Rectal smooth muscle tissue (tissue), 1 donor: ENCODE data around the gene HSFX2.
"Not testable (repeated sequence)": the region's sequence is repeated elsewhere in the genome, so short reads cannot be mapped to it uniquely, and the experiment has no call there.

ENCODE experiments used
- H3K27ac ChIP-seq: one replicate; pipeline ENCODE4 v1.7.0; 2013; ENCODE audit warnings: low read depth, low read length, inconsistent platforms
- H3K27me3 ChIP-seq: one replicate; pipeline ENCODE4 v1.7.0; 2013; ENCODE audit warnings: low read length; ENCODE audit not compliant: control insufficient read depth, insufficient read depth
- H3K36me3 ChIP-seq: one replicate; pipeline ENCODE4 v1.7.0; 2013; ENCODE audit warnings: low read length; ENCODE audit not compliant: control insufficient read depth, insufficient read depth
- H3K4me1 ChIP-seq: one replicate; pipeline ENCODE4 v1.7.0; 2013; ENCODE audit warnings: low read length; ENCODE audit not compliant: control insufficient read depth, insufficient read depth
- H3K4me3 ChIP-seq: one replicate; pipeline ENCODE4 v1.7.0; 2013; ENCODE audit warnings: low read length
- H3K9ac ChIP-seq: one replicate; pipeline ENCODE4 v1.7.0; 2013; ENCODE audit warnings: low read length

The HSFX2 gene

GRCh38 chrX:149572743-149573142, 22.4 kb downstream of the HSFX2 start:
- Histone ChIP-seq H3K9ac (no peak overlapping the region), H3K4me3 (no peak overlapping the region), H3K4me1 (no peaks in the 10 kb centered on the region), H3K36me3 (no peaks in the 10 kb centered on the region), H3K27me3 (no peaks in the 10 kb centered on the region), H3K27ac (no peak overlapping the region)

GRCh38 chrX:149571770-149572169, 23.3 kb downstream of the HSFX2 start:
- H3K27me3 ChIP-seq = no peaks in the 10 kb centered on the region

GRCh38 chrX:149570668-149571067, 24.4 kb downstream of the HSFX2 start:
- H3K36me3 ChIP-seq = no peaks in the 10 kb centered on the region
- no peak overlapping the region for H3K27ac ChIP-seq
- H3K9ac ChIP-seq = no peak overlapping the region
- no peaks in the 10 kb centered on the region for H3K27me3 ChIP-seq
- no peak overlapping the region for H3K4me3 ChIP-seq
- no peaks in the 10 kb centered on the region for H3K4me1 ChIP-seq

More at GRCh38 chrX:149571770-149572169, 23.3 kb downstream of the HSFX2 start:
- Histone ChIP-seq H3K4me1 (no peaks in the 10 kb centered on the region), H3K9ac (no peak overlapping the region), H3K36me3 (no peaks in the 10 kb centered on the region), H3K4me3 (no peak overlapping the region), H3K27ac (no peak overlapping the region)

- Histone ChIP-seq H3K27ac (no peak overlapping the region), H3K9ac (no peak overlapping the region), H3K4me3 (no peak overlapping the region), H3K4me1 (no peaks in the 10 kb centered on the region), H3K36me3 (no peaks in the 10 kb centered on the region), H3K27me3 (no peaks in the 10 kb centered on the region)
These were observed 25.3 kb downstream of the HSFX2 start for GRCh38 chrX:149569770-149570169.

GRCh38 chrX:149568701-149569296, 26.3 kb downstream of the HSFX2 start:
- Histone ChIP-seq H3K36me3 (no peaks in the 10 kb centered on the region), H3K4me3 (no peak overlapping the region), H3K4me1 (no peaks in the 10 kb centered on the region), H3K27me3 (no peaks in the 10 kb centered on the region), H3K27ac (no peak overlapping the region), H3K9ac (no peak overlapping the region)

GRCh38 chrX:149567621-149568417, 27.3 kb downstream of the HSFX2 start:
- no peak overlapping the region for H3K4me3 ChIP-seq
- no peaks in the 10 kb centered on the region for H3K27me3 ChIP-seq
- no peaks in the 10 kb centered on the region for H3K36me3 ChIP-seq
- H3K9ac ChIP-seq = no peak overlapping the region
- no peak overlapping the region for H3K27ac ChIP-seq
- no peaks in the 10 kb centered on the region for H3K4me1 ChIP-seq

GRCh38 chrX:149563359-149563758, 31.8 kb downstream of the HSFX2 start:
- no peak overlapping the region for H3K27ac ChIP-seq
- no peak overlapping the region for H3K4me3 ChIP-seq
- H3K9ac ChIP-seq = no peak overlapping the region
- H3K4me1 ChIP-seq = no peaks in the 10 kb centered on the region
- no peaks in the 10 kb centered on the region for H3K27me3 ChIP-seq
- H3K36me3 ChIP-seq = no peaks in the 10 kb centered on the region

- not testable (repeated sequence) for H3K27ac ChIP-seq, H3K9ac ChIP-seq, H3K36me3 ChIP-seq, H3K4me3 ChIP-seq, H3K4me1 ChIP-seq, H3K27me3 ChIP-seq
These were observed 39.9 kb downstream of the HSFX2 start for GRCh38 chrX:149555251-149555650.

- not testable (repeated sequence) for H3K4me3 ChIP-seq, H3K4me1 ChIP-seq, H3K27ac ChIP-seq, H3K36me3 ChIP-seq, H3K9ac ChIP-seq, H3K27me3 ChIP-seq
These were observed 43.2 kb downstream of the HSFX2 start for GRCh38 chrX:149551939-149552248.

- H3K9ac ChIP-seq = not testable (repeated sequence)
These were observed 43.7 kb downstream of the HSFX2 start for GRCh38 chrX:149551245-149551938.

GRCh38 chrX:149550454-149550853, 44.7 kb downstream of the HSFX2 start:
- not testable (repeated sequence) for H3K4me1 ChIP-seq, H3K36me3 ChIP-seq, H3K27ac ChIP-seq, H3K27me3 ChIP-seq, H3K9ac ChIP-seq, H3K4me3 ChIP-seq

More at GRCh38 chrX:149551245-149551938, 43.7 kb downstream of the HSFX2 start:
- H3K36me3 ChIP-seq, H3K27me3 ChIP-seq, H3K27ac ChIP-seq, H3K4me3 ChIP-seq, H3K4me1 ChIP-seq: not testable (repeated sequence)

GRCh38 chrX:149549701-149550100, 45.4 kb downstream of the HSFX2 start, which contains the start of gene HSFX3:
TSS of gene HSFX3 (minus strand) at chrX:149549924. CDS start at chrX:149549852, 72 bp downstream.
- not testable (repeated sequence) for H3K27ac ChIP-seq, H3K9ac ChIP-seq, H3K36me3 ChIP-seq, H3K4me1 ChIP-seq, H3K27me3 ChIP-seq, H3K4me3 ChIP-seq
